HG03108 (cell line): ENCODE data around the gene ISL2.
"Not testable (repeated sequence)": the region's sequence is repeated elsewhere in the genome, so short reads cannot be mapped to it uniquely, and the experiment has no call there.

Experiments
- ATAC-seq: cut with Tn5 transposase; IDR thresholded peaks from one replicate; pipeline ENCODE4 v1.9.1; 2021; ENCODE audit warnings: moderate library complexity; ENCODE audit not compliant: unreplicated experiment

ISL2 gene

DNA sequence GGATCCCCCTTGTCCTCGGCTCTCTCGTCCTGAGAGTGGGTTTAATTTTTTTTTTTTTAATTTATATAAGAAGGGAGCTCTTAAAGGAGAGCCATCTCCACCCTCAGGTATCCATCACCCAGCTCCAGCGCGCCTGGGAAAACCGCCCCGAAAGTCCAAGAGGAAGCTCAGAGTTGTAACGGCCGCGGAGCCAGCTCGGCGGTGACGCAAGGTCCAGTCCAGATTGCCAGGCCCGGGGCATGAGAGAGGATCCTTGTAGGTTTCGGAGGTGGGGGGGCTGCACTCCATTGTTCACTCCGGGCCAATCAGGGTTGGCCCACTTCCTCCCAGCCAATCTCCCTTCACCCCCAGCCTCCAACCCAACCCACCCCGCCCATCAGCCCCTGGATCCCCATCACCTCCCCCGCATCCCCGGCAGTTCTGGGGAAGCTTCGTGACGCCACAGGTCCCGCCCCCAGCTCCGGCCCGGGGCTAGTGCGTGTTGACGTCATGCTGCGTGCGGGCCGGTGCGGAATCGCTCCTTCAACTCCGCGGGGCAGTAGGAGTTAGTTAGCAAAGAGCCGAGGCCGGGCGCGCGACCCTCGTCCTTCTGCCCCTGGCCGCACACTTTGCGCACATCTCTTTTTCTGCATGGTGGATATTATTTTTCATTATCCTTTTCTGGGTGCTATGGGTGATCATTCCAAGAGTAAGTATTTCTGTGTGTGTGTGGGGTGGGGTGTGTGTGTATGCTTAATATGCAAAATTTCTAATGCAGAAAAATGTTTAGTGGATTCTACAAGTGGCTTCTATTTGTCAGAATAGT is at the start of gene ISL2:
Gene ISL2 (plus strand): TSS at position 520 of the 805 bp plus-strand sequence. CDS start 111 bp downstream, at position 631.
- ATAC-seq: peak; percentile 42

GRCh38 chr15:76289582-76289981 is 47.0 kb upstream of the ISL2 start:
- ATAC-seq: no peak

DNA sequence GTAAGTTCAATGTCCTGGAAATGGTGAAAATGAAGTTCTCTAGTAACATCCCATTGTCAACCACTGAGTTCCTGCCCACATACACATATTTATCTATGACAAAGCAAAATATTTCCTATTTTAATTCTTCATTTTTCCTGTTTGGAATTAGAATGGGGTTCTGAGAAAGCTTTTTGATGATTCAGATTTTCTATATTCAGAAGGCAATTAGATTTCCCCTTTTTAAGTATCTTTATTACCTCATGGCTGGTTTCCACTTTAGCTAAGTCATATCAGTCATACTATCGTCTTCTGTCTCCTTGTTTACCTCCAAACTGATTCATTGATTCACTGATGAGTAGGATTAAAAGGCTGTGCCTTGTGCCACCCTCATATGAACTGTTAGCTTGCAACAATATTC is 43.2 kb upstream of the ISL2 start:
- ATAC-seq: no peak

- not testable (repeated sequence) for ATAC-seq
Observed at GRCh38 chr15:76294463-76294862, 42.1 kb upstream of the ISL2 start.

GRCh38 chr15:76296849-76297248 is 39.7 kb upstream of the ISL2 start:
- ATAC-seq: no peak

GRCh38 chr15:76297951-76298350 is 38.6 kb upstream of the ISL2 start:
- ATAC-seq: not testable (repeated sequence)

DNA sequence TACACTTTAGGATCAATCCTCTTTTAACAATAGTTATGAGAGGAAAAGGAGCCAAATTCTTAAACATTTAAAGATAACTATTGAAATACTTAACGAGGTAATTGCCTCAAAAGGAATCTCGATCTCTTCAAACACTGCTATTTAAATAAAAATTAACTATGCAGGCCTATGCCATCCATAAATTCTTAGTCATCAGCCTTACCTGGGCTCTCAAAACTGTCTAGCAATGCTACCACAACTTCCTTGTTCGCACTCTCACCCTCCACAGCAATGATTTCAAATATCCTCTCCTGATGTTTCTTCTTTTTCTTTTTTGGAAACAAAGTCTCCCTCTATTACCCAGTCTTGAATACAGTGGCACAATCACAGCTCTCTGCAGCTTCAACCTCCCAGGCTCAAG is 37.6 kb upstream of the ISL2 start:
- ATAC-seq: no peak

- no peak for ATAC-seq
Observed at GRCh38 chr15:76299786-76300185, 36.8 kb upstream of the ISL2 start.

DNA sequence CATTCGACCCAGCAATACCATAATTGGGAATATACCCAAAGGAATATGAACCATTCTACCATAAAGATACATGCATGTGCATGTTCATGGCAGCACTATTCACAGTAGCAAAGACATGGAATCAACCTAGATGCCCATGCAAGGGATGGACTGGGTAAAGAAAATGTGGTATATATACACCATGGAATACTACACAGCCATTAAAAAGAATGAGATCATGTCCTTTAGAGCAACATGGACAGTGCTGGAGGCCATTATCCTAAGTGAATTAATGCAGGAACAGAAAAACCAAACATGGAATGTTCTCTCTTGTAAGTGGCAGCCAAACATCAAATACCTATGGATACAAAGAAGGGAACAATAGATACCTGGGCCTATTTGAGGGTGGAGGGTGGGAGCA is 32.7 kb upstream of the ISL2 start:
- no peak for ATAC-seq

GRCh38 chr15:76309601-76310330 is 26.8 kb upstream of the ISL2 start:
- ATAC-seq: no peak

DNA sequence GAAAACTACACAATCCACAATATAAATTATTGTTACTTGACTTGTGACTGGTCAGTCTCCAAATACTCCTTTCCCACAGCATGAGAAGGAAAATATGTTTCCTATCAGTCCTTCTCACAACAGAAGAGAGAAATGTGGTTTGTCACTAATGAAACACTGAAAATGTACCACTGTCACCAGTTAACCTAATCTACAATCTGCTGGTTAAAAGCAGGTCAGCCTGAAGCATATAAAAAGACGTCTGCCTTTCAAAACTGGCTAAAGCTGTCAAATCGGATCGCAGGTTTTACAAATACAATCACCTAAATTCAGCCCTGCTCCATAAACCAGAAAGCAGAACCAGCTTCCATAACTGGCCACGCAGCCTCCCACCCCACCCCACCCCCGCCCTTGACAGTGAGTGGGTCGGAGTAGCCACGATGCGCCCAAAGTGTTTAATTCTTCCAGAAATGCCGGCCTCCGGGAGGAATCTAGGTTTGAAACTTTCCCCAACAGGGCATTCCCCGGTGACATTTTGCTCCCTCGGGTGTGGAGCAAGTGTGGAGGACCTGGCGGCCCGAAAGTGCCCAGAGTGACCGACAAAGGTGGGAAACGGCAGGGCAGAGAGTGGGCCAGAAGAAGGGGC is 26.0 kb upstream of the ISL2 start:
- peak; percentile 2 for ATAC-seq

DNA sequence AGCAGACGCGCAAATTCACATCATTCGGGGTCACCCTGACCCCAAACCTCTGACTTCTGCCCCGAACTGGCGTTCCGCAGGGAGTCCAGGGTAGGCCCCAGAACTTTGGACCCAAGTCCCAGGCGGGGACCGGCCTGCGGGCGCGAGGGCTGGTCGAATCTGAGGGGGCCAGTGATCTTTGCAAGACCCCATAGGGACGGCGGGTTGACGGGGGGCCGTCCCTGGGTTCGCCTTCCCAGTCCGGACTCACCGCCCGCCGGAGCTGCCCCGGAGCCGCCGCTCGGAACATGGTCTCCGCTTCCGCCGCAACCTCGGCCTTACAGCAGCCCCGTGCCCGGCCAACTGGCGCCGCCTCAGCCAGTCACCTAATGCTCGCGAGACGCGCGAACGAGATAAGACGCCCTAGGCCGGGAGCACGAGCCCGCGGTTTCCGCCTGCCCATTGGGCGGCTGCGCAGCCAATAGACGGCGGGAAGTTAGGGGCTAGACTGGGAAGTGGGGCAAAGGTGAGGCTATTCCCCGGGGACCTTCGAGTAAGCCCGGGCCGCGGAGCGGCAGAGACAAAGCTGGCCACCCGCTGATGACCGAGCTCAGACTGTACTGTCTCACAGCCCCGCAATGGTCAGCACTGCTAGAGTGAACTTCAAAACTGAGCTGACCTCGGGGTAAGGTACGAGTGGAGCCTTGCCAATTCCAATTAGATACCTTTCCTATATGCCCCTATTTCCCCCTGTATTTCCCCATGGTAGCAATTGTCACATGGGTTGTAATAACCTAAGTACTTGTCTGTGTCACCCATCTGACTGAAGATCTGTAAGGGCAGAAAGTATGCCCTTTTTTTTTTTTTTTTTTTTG is 25.2 kb upstream of the ISL2 start, which contains the start of gene ETFA:
Gene ETFA (minus strand): TSS at position 370 of the 854 bp plus-strand sequence. CDS start 81 bp downstream, at position 289.
- ATAC-seq: peak; percentile 98

DNA sequence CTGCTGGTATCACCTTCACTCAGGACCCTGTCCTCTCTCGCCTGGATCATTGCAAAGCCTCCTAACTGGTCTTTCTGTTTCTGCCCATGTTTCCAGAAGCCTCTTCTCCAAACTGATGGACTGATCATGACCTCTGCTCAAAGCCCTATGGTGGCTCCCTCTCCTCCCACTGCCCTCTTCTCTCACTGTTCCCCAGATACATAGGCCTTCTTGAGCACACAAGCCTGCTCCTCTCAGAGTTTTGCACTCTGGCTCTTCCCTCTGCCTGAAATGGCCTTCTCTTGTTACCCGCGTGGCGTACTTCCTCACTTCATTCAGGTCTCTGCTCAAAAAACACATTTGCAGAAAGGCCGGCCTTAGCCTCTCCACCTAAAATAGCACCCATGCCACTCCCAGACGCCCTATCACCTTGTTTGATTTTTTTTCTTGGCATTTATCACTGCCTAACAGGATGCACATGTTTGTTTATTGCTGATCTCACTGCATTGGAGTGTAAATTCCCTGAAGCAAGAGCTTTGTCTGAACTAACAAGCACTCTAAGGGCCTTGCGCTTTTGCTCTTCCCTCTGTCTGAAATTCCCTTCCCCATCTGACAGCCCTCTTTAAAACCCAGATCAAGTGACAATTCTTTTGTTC is 23.9 kb upstream of the ISL2 start:
- ATAC-seq: no peak

DNA sequence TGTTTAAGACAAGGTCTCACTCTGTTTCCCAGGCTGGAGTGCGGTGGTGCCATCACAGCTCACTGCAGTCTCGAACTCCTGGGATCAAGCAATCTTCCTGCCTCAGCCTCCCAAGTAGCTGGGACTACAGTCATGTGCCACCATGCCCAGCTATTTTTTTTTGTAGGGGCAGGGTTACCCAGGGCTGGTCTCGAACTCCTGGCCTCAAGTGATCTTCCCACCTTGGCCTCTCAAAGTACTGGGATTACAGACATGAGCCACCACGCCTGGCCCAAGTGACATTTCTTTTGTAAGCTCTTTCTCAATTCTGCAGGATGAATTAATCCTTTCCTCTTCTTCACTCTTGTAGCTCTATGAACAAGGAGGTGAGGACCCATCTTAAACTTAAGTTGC is 23.4 kb upstream of the ISL2 start:
- not testable (repeated sequence) for ATAC-seq

DNA sequence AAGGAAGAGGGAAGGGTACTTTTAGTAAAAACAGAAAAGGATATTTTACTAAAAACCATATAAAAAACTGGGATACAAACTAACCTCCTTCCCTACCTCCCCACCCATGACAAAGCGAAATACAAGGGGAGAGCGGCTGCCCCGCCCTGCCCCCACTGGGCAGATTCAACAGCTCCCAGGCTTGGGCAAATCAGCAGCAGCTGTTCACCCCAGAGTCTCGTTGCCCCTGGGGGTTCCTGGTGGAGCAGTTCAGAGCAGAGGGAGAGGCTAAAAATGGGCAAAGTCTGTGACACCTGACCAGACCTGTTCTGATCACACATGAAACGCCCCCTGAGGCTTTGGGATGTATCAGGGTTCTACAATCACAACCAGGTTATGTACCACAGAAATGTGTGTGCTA is 22.8 kb upstream of the ISL2 start:
- ATAC-seq: no peak

- no peak for ATAC-seq
Observed at GRCh38 chr15:76320012-76320411, 16.6 kb upstream of the ISL2 start.

GRCh38 chr15:76321171-76321570 is 15.4 kb upstream of the ISL2 start:
- no peak for ATAC-seq

GRCh38 chr15:76321602-76322001 is 15.0 kb upstream of the ISL2 start:
- no peak for ATAC-seq

- ATAC-seq: no peak
Observed at GRCh38 chr15:76324066-76324465, 12.5 kb upstream of the ISL2 start.

DNA sequence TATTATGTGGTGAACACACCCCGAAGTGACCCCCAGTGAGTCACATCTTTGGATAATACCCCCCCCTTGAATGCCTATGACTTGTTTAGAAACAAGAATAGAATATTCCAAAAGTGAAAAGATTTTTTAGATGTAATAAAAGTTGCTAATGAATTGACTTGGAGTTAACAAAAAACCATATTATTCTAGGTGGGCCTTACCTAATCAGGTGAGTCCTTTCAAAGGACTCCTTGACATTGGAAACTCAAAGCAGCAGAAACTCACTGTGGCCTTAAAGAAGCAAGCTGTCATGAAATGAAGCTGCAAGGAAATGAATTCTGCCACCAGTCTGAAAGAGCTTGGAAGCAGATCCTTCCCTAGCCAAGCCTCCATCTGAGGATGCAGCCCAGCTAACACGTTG is 10.9 kb upstream of the ISL2 start:
- no peak for ATAC-seq
